Gastrocnemius medialis (tissue), 4 donors: ENCODE data around the gene CGB1. TPM values are rescaled to one million over a fixed set of nuclear protein-coding genes. Genes with fewer than 3 reads are reported as not detected.
A peak's percentile ranks its signal among the peaks of the same experiment; 100 is the strongest.

Source experiments
- ATAC-seq, 2 donors: fragments of 150-250 bp; one replicate each; pipeline ENCODE4 v1.9.1; 2016
- DNase-seq, 2 donors: peaks; one replicate each; pipeline ENCODE4 v3.0.0-alpha.2; 2019
- H3K27ac ChIP-seq, 4 donors: fragments of 200-600 bp; sonication (generic); 1 replicate in 1 of 4; 2 replicates in 3 of 4; pipeline ENCODE4 v1.5.1; 2016 to 2018; ENCODE audit warnings: mild to moderate bottlenecking in 2 of 4, moderate library complexity in 1 of 4
- H3K27me3 ChIP-seq, 3 donors: fragments of 200-600 bp; sonication (generic) in 2 of 3; 1 replicate in 1 of 3; 2 replicates in 2 of 3; pipeline versions ENCODE4 v1.5.1 to v1.6.0; 2016 to 2019; ENCODE audit warnings: mild to moderate bottlenecking in 1 of 3, moderate library complexity in 1 of 3
- H3K36me3 ChIP-seq, 2 donors: fragments of 200-600 bp; sonication (generic) in 1 of 2; one replicate each; pipeline ENCODE4 v1.5.1; 2017 to 2018
- H3K4me1 ChIP-seq, 2 donors: fragments of 200-600 bp; sonication (generic) in 1 of 2; one replicate each; pipeline ENCODE4 v1.5.1; 2016 to 2017; ENCODE audit warnings: mild to moderate bottlenecking in 2 of 2
- H3K4me3 ChIP-seq, 4 donors: fragments of 200-600 bp; sonication (generic) in 3 of 4; 1 replicate in 1 of 4; 2 replicates in 3 of 4; pipeline ENCODE4 v1.5.1; 2016 to 2019; ENCODE audit warnings: mild to moderate bottlenecking in 2 of 4
- H3K9me3 ChIP-seq, 3 donors: fragments of 200-600 bp; sonication (generic) in 2 of 3; 1 replicate in 1 of 3; 2 replicates in 2 of 3; pipeline ENCODE4 v1.5.1; 2016 to 2019
- POLR2A ChIP-seq, 2 donors: fragments of 450-650 bp; IDR thresholded peaks; one replicate each; pipeline ENCODE4 v1.6.1; 2017; ENCODE audit warnings: antibody characterized with exemption in 2 of 2, mild to moderate bottlenecking in 2 of 2, moderate library complexity in 2 of 2
- in situ Hi-C, 4 donors: fragments of 200-750 bp; cut with MboI; loops; one replicate each; pipeline versions ENCODE4 v1.15.0 to v1.8.0; 2017; ENCODE audit warnings: low sequenced_read_pairs in 4 of 4
- intact Hi-C: fragments of 100-400 bp; cut with DNase I; formaldehyde crosslinking; loops from one replicate; pipeline ENCODE4 v1.15.1; 2023; ENCODE audit warnings: low total_unique reads
- total RNA-seq, 4 donors: library from RNA; depleted of rRNA; stranded (reverse); fragments of >200 nt; gene quantifications; one replicate each; pipeline versions ENCODE4 v1.1.0 to v1.2.3, GENCODE V29; 2016
- TF ChIP-seq, protein P1 (sequence below), 5 experiments: fragments of 450-650 bp in 3 of 5; fragments of 200-600 bp in 2 of 5; sonication (generic) in 2 of 5; IDR thresholded peaks in 4 of 5; conservative IDR thresholded peaks in 1 of 5; 1 replicate in 4 of 5; 2 replicates in 1 of 5; pipeline ENCODE4 v1.5.1; 2016 to 2019; ENCODE audit warnings: antibody characterized with exemption in 5 of 5, mild to moderate bottlenecking in 3 of 5, moderate library complexity in 3 of 5

Gene CGB1
- total RNA-seq, 4 donors from 2014 or later, result not detected

DNA sequence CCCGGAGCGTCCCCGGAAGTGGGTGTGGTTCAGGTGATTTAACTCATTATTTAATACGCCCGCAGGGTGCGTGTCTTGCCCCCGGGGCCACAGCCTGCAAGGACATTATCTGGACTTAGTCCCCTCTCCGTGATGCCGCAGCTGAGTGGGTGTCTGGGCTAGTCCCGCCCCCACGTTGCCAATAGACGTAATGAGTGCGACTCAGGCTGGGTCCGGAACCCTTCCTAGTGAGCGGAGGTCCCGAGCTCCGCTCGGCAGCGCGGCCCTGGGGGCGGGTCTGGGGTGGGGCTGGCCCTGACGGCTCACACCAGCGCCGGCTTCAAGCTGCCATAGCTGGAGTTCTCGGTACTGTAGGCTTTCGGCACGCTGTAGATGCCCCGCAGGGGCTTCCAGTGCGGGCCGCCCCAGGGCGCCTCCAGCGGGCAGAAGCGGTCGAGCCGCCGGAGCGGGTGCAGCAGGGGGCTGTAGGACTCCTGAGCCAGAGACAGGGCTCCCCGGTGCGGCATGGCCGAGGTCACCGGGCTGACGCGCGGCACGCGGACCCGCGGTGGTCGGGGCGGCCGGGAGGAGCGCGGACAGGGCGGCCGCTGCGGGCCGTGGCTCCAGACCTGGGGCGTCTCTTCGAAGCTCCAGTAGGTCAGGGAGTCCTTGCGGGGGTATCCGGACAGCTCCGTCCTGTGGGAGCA, 18.9 kb downstream of the CGB1 start:
- peak overlapping the region; percentile 55 to 72 (median 57) for H3K4me3 ChIP-seq
- no peak for TF ChIP-seq POLR2A (IDR thresholded peaks at IDR 0.05)
- TF ChIP-seq, protein P1, sequence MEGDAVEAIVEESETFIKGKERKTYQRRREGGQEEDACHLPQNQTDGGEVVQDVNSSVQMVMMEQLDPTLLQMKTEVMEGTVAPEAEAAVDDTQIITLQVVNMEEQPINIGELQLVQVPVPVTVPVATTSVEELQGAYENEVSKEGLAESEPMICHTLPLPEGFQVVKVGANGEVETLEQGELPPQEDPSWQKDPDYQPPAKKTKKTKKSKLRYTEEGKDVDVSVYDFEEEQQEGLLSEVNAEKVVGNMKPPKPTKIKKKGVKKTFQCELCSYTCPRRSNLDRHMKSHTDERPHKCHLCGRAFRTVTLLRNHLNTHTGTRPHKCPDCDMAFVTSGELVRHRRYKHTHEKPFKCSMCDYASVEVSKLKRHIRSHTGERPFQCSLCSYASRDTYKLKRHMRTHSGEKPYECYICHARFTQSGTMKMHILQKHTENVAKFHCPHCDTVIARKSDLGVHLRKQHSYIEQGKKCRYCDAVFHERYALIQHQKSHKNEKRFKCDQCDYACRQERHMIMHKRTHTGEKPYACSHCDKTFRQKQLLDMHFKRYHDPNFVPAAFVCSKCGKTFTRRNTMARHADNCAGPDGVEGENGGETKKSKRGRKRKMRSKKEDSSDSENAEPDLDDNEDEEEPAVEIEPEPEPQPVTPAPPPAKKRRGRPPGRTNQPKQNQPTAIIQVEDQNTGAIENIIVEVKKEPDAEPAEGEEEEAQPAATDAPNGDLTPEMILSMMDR (IDR thresholded peaks at IDR 0.05 in 4 of 5, conservative IDR thresholded peaks at IDR 0.05 in 1 of 5), result peak; percentile 19 to 53 (median 36)
- H3K9me3 ChIP-seq, result no peaks in the 10 kb centered on the region
- peaks cover 0 to 11% (median 8%) of the 10 kb centered on the region in 3 donors for H3K27me3 ChIP-seq
- in situ Hi-C loops, result no loop called here
- DNase-seq (peak in 1 of 2 donors; percentile 35), ATAC-seq (peak; percentile 32 to 62)
- H3K36me3 ChIP-seq, result peaks cover 0 to 30% of the 10 kb centered on the region in 2 donors
- intact Hi-C loops, result no loop called here
- peaks cover 14 to 19% of the 10 kb centered on the region in 2 donors for H3K4me1 ChIP-seq
- H3K27ac ChIP-seq, result no peak overlapping the region

DNA sequence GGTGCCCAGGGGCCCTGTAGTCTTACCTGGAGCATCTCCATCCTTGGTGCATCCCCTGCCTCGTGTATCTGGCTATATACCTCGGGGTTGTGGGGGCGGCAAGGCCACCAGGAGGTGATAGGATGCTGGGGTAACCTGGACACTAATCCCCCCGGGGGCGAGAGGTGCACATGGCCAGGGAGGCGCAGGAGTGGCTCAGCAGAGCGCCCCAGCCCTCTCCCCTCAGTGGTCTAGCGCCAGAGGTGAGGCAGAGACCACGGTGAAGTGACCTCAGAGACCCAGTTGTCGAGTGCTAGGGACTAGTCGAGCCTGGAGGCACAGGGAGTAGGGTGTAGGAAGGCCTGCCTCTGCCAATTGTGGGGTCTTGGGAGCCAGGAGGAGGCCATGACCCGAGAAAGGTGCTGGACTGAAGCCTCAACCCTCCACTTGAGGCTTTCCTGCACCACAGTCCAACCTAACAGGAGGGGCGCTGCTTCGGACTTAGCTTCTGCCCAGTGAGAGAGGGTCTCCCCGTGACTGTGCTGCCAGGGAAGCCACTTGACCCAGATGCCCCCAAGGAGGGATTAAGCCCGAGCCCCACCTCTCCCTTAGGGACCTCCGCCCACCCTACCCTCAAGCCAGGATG, 19.5 kb downstream of the CGB1 start, which contains the start of gene LHB:
Gene LHB, minus strand, starts transcription at position 51 of the 625 bp plus-strand sequence. Its CDS starts 10 bp downstream, at position 41.
- H3K36me3 ChIP-seq, result peaks cover 0 to 34% of the 10 kb centered on the region in 2 donors
- DNase-seq, result no peak
- no peaks in the 10 kb centered on the region for H3K9me3 ChIP-seq
- H3K27ac ChIP-seq, result no peak within 1 kb of the TSS
- no peak for ATAC-seq
- no peak for TF ChIP-seq POLR2A (IDR thresholded peaks at IDR 0.05)
- TF ChIP-seq, protein P1 (IDR thresholded peaks at IDR 0.05 in 4 of 5, conservative IDR thresholded peaks at IDR 0.05 in 1 of 5), result no peak
- peak within 1 kb of the TSS; percentile 55 to 72 (median 57) for H3K4me3 ChIP-seq
- peaks cover 14 to 19% of the 10 kb centered on the region in 2 donors for H3K4me1 ChIP-seq
- peaks cover 0 to 11% (median 8%) of the 10 kb centered on the region in 3 donors for H3K27me3 ChIP-seq
- intact Hi-C loops (no loop called here), in situ Hi-C loops (no loop called here)

DNA sequence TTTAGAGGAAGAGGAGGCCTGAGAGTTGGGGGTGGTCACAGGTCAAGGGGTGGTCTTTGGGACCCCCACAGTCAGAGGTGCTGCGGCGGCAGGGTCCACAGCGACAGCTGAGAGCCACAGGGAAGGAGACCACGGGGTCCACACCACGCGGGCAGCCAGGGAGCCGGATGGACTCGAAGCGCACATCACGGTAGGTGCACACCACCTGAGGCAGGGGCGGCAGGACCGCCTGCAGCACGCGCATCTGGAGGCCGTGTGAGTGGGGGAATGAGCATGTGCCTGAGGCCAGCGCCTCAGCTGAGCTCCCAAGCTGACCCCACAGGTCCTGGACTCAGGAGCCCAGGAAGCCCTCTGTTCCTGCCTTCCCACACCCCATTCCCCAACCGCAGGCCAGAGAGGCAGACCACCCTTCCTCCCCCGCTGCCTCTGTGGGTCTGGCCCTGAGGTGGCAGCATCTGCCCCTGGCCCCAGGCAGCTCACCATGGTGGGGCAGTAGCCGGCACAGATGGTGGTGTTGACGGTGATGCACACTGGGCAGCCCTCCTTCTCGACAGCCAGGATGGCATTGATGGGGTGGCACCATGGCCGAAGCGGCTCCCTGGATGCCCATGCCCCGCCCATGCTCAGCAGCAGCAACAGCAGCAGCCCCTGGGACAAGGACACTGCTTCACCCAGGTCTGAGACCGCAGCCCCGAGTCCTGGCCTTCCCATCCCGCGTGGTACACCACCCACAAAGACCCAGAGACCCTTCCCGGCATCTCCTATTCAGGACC, 20.4 kb downstream of the CGB1 start:
- H3K9me3 ChIP-seq, result no peaks in the 10 kb centered on the region
- TF ChIP-seq, protein P1 (IDR thresholded peaks at IDR 0.05 in 4 of 5, conservative IDR thresholded peaks at IDR 0.05 in 1 of 5), result no peak
- TF ChIP-seq POLR2A (IDR thresholded peaks at IDR 0.05), result no peak
- H3K4me1 ChIP-seq, result peaks cover 14 to 19% of the 10 kb centered on the region in 2 donors
- intact Hi-C loops, result no loop called here
- H3K36me3 ChIP-seq, result peaks cover 0 to 43% of the 10 kb centered on the region in 2 donors
- no peak overlapping the region for H3K27ac ChIP-seq
- ATAC-seq, result no peak
- no peak overlapping the region for H3K4me3 ChIP-seq
- no peak for DNase-seq
- in situ Hi-C loops, result no loop called here
- peaks cover 0 to 11% (median 8%) of the 10 kb centered on the region in 3 donors for H3K27me3 ChIP-seq

DNA sequence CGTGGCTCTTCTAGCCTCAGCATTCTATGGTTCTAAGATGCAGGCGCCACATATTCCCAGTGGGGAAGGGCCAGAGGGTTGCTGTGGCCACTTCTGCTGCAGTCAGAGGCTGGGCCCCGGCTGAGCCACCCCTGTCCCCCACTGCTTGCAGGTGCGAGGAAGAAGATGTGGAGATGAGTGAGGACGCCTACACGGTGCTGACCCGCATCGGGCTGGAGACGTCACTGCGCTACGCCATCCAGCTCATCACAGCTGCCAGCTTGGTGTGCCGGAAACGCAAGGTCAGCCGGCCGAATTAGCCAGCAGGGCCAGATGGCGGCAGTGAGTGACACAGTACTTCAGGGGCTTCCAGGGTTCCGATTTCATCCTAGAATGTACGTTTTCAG, 21.8 kb downstream of the CGB1 start:
- peaks cover 0 to 11% (median 8%) of the 10 kb centered on the region in 3 donors for H3K27me3 ChIP-seq
- DNase-seq, result no peak
- TF ChIP-seq, protein P1 (IDR thresholded peaks at IDR 0.05 in 4 of 5, conservative IDR thresholded peaks at IDR 0.05 in 1 of 5), result no peak
- in situ Hi-C loops (no loop called here), intact Hi-C loops (no loop called here)
- H3K9me3 ChIP-seq, result no peaks in the 10 kb centered on the region
- no peak overlapping the region for H3K27ac ChIP-seq
- no peak overlapping the region for H3K4me3 ChIP-seq
- peaks cover 0 to 57% of the 10 kb centered on the region in 2 donors for H3K36me3 ChIP-seq
- peaks cover 14 to 19% of the 10 kb centered on the region in 2 donors for H3K4me1 ChIP-seq
- ATAC-seq, result no peak
